Skeletal muscle tissue (tissue), 4 donors: ENCODE data around the gene SMIM10L1. TPM values are rescaled to one million over a fixed set of nuclear protein-coding genes. Genes with fewer than 3 reads are reported as not detected.
A peak's percentile ranks its signal among the peaks of the same experiment; 100 is the strongest.

Experiments used
- H3K27ac ChIP-seq: one replicate; pipeline ENCODE4 v1.7.0; 2013; ENCODE audit warnings: mild to moderate bottlenecking, low read depth, low read length, inconsistent platforms
- H3K27me3 ChIP-seq, 3 donors: one replicate each; pipeline ENCODE4 v1.7.0; 2013; ENCODE audit warnings: low read length in 3 of 3; ENCODE audit not compliant: control insufficient read depth in 3 of 3, insufficient read depth in 3 of 3
- H3K36me3 ChIP-seq, 3 donors: one replicate each; pipeline ENCODE4 v1.7.0; 2013; ENCODE audit warnings: low read length in 3 of 3; ENCODE audit not compliant: control insufficient read depth in 3 of 3, insufficient read depth in 3 of 3
- H3K4me1 ChIP-seq, 3 donors: one replicate each; pipeline ENCODE4 v1.7.0; 2013; ENCODE audit warnings: low read length in 3 of 3, mild to moderate bottlenecking in 3 of 3; ENCODE audit not compliant: control insufficient read depth in 3 of 3, insufficient read depth in 3 of 3
- H3K4me3 ChIP-seq, 3 donors: one replicate each; pipeline ENCODE4 v1.7.0; 2013; ENCODE audit warnings: low read length in 3 of 3
- H3K9ac ChIP-seq, 3 donors: one replicate each; pipeline ENCODE4 v1.7.0; 2013; ENCODE audit warnings: low read length in 3 of 3, mild to moderate bottlenecking in 3 of 3, moderate library complexity in 2 of 3, low read depth in 1 of 3
- H3K9me3 ChIP-seq, 3 donors: one replicate each; pipeline ENCODE4 v1.7.0; 2013; ENCODE audit warnings: low read length in 3 of 3; ENCODE audit not compliant: control insufficient read depth in 3 of 3
- total RNA-seq: library from RNA; depleted of rRNA; stranded (reverse); fragments of >200 nt; gene quantifications from one replicate; pipeline ENCODE4 v1.2.3, GENCODE V29; 2014
- donor health status: Osteomylitis.

Gene SMIM10L1
- total RNA-seq, 1 donor from 2014 or later, result 4.7 TPM

GRCh38 chr12:11150832-11151231, 20.2 kb upstream of the SMIM10L1 start:
- H3K4me3 ChIP-seq, result no peak overlapping the region
- H3K36me3 ChIP-seq, result no peaks in the 10 kb centered on the region
- no peaks in the 10 kb centered on the region for H3K4me1 ChIP-seq
- no peak overlapping the region for H3K27ac ChIP-seq
- no peak overlapping the region for H3K9ac ChIP-seq
- no peaks in the 10 kb centered on the region for H3K27me3 ChIP-seq
- no peaks in the 10 kb centered on the region for H3K9me3 ChIP-seq

GRCh38 chr12:11152725-11153124, 18.3 kb upstream of the SMIM10L1 start:
- no peaks in the 10 kb centered on the region for H3K9me3 ChIP-seq
- H3K4me3 ChIP-seq, result no peak overlapping the region
- no peaks in the 10 kb centered on the region for H3K36me3 ChIP-seq
- H3K4me1 ChIP-seq, result no peaks in the 10 kb centered on the region
- H3K27me3 ChIP-seq, result no peaks in the 10 kb centered on the region
- H3K27ac ChIP-seq, result no peak overlapping the region
- no peak overlapping the region for H3K9ac ChIP-seq

- H3K4me1 ChIP-seq, result peaks cover 3 to 6% (median 6%) of the 10 kb centered on the region in 3 donors
- no peaks in the 10 kb centered on the region for H3K36me3 ChIP-seq
- no peaks in the 10 kb centered on the region for H3K27me3 ChIP-seq
- H3K9ac ChIP-seq, result no peak overlapping the region
- H3K4me3 ChIP-seq, result no peak overlapping the region
- no peaks in the 10 kb centered on the region for H3K9me3 ChIP-seq
- H3K27ac ChIP-seq, result no peak overlapping the region
These were observed 16.5 kb upstream of the SMIM10L1 start for GRCh38 chr12:11154400-11154925.

GRCh38 chr12:11158885-11159444, 12.0 kb upstream of the SMIM10L1 start:
- no peak overlapping the region for H3K27ac ChIP-seq

GRCh38 chr12:11162502-11162901, 8.5 kb upstream of the SMIM10L1 start:
- peaks cover 0 to 8% (median 4%) of the 10 kb centered on the region in 3 donors for H3K36me3 ChIP-seq
- H3K9me3 ChIP-seq, result no peaks in the 10 kb centered on the region
- H3K9ac ChIP-seq, result no peak overlapping the region
- H3K27me3 ChIP-seq, result no peaks in the 10 kb centered on the region
- no peak overlapping the region for H3K4me3 ChIP-seq
- no peak overlapping the region for H3K27ac ChIP-seq
- peaks cover 3 to 12% (median 7%) of the 10 kb centered on the region in 3 donors for H3K4me1 ChIP-seq

More at GRCh38 chr12:11158885-11159444, 12.0 kb upstream of the SMIM10L1 start:
- Histone ChIP-seq H3K9me3 (no peaks in the 10 kb centered on the region), H3K36me3 (peaks cover 0 to 4% (median 0%) of the 10 kb centered on the region in 3 donors), H3K9ac (no peak overlapping the region), H3K4me3 (no peak overlapping the region), H3K4me1 (peaks cover 3 to 8% (median 7%) of the 10 kb centered on the region in 3 donors), H3K27me3 (no peaks in the 10 kb centered on the region)

GRCh38 chr12:11164384-11164783, 6.6 kb upstream of the SMIM10L1 start:
- peaks cover 0 to 8% (median 4%) of the 10 kb centered on the region in 3 donors for H3K36me3 ChIP-seq
- H3K9me3 ChIP-seq, result no peaks in the 10 kb centered on the region
- H3K9ac ChIP-seq, result no peak overlapping the region

GRCh38 chr12:11166300-11166699, 4.7 kb upstream of the SMIM10L1 start:
- H3K4me3 ChIP-seq, result no peak overlapping the region
- peaks cover 0 to 8% (median 0%) of the 10 kb centered on the region in 3 donors for H3K36me3 ChIP-seq
- H3K27me3 ChIP-seq, result no peaks in the 10 kb centered on the region
- peaks cover 7 to 18% (median 14%) of the 10 kb centered on the region in 3 donors for H3K4me1 ChIP-seq
- H3K9me3 ChIP-seq, result no peaks in the 10 kb centered on the region
- no peak overlapping the region for H3K27ac ChIP-seq
- no peak overlapping the region for H3K9ac ChIP-seq

More at GRCh38 chr12:11164384-11164783, 6.6 kb upstream of the SMIM10L1 start:
- H3K4me3 ChIP-seq, result no peak overlapping the region
- H3K27ac ChIP-seq, result no peak overlapping the region
- peaks cover 5 to 12% (median 7%) of the 10 kb centered on the region in 3 donors for H3K4me1 ChIP-seq
- no peaks in the 10 kb centered on the region for H3K27me3 ChIP-seq

- H3K36me3 ChIP-seq, result peaks cover 0 to 6% (median 0%) of the 10 kb centered on the region in 3 donors
- peaks cover 7 to 18% (median 16%) of the 10 kb centered on the region in 3 donors for H3K4me1 ChIP-seq
- H3K9me3 ChIP-seq, result no peaks in the 10 kb centered on the region
- H3K9ac ChIP-seq, result peak overlapping the region; percentile 84 to 96 (median 92)
- H3K27ac ChIP-seq, result peak overlapping the region; percentile 89
- peak overlapping the region; percentile 72 to 96 (median 88) for H3K4me3 ChIP-seq
- no peaks in the 10 kb centered on the region for H3K27me3 ChIP-seq
These were observed 217 bp upstream of the SMIM10L1 start for GRCh38 chr12:11170810-11171144.

- H3K4me3 ChIP-seq, result peak overlapping the region; percentile 72 to 96 (median 88)
- peak overlapping the region; percentile 75 to 92 (median 84) for H3K9ac ChIP-seq
- no peaks in the 10 kb centered on the region for H3K36me3 ChIP-seq
- H3K9me3 ChIP-seq, result no peaks in the 10 kb centered on the region
- H3K4me1 ChIP-seq, result peaks cover 7 to 18% (median 13%) of the 10 kb centered on the region in 3 donors
- no peaks in the 10 kb centered on the region for H3K27me3 ChIP-seq
- H3K27ac ChIP-seq, result peak overlapping the region; percentile 89
These were observed 1.1 kb downstream of the SMIM10L1 start for GRCh38 chr12:11171969-11172675.

- peaks cover 7 to 14% (median 11%) of the 10 kb centered on the region in 3 donors for H3K4me1 ChIP-seq
- H3K27me3 ChIP-seq, result no peaks in the 10 kb centered on the region
- no peaks in the 10 kb centered on the region for H3K9me3 ChIP-seq
- no peak overlapping the region for H3K27ac ChIP-seq
- H3K4me3 ChIP-seq, result no peak overlapping the region
- H3K9ac ChIP-seq, result no peak overlapping the region
- H3K36me3 ChIP-seq, result no peaks in the 10 kb centered on the region
These were observed 3.0 kb downstream of the SMIM10L1 start for GRCh38 chr12:11174022-11174421.
